SK-MEL-5 (cell line): Measurements from ENCODE around the gene LIME1. TPM values are rescaled to one million over a fixed set of nuclear protein-coding genes. Genes with fewer than 3 reads are reported as not detected.

Experiments used
- DNase-seq: peaks from one replicate; pipeline ENCODE4 v3.0.0-alpha.2; 2016; ENCODE audit warnings: low read depth, low spot score
- in situ Hi-C: cut with HindIII; loops from 2 replicates; pipeline ENCODE4 v1.10.0; 2016; ENCODE audit warnings: low sequenced_read_pairs, high pct_unique_total_duplicates, low pct_unique_long_range_greater_than_20kb
- total RNA-seq: library from RNA; depleted of rRNA; stranded (reverse); fragments of >200 nt; shearing (Covaris generic); gene quantifications from 2 replicates; pipeline ENCODE4 v1.2.3, GENCODE V29; 2014

Gene LIME1
- total RNA-seq, 1 experiment from 2014 or later, result 3.3 TPM

- in situ Hi-C loops, result no loop called here
- DNase-seq, result no peak
Measured at GRCh38 chr20:63754008-63754407, 17.5 kb downstream of the LIME1 start.

GRCh38 chr20:63755933-63756647 is 19.6 kb downstream of the LIME1 start:
- in situ Hi-C loops, result no loop called here
- DNase-seq, result no peak

- DNase-seq, result no peak
- in situ Hi-C loops, result no loop called here
Measured at GRCh38 chr20:63756648-63756991, 20.2 kb downstream of the LIME1 start.

DNA sequence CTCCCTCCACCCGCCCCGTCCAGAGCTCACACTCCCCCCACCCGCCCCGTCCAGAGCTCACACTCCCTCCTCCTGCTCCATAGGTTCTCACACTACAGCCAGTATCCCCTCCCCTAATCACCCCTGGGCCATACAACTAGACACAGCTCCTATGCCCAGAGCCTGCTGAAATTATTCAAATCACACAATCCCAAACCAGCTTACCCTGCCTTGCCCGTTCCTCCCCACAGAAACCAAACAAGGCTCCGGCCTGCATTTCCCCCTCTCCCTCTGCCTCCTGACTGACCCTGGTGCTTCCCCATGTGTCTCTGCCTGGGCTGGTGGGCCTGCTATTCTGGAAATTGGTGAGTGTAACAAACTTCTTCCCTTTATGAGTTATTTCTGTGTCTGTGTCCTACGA is 21.7 kb downstream of the LIME1 start:
- in situ Hi-C loops, result no loop called here
- DNase-seq, result no peak

- no peak for DNase-seq
Measured at GRCh38 chr20:63759377-63759901, 23.0 kb downstream of the LIME1 start.

DNA sequence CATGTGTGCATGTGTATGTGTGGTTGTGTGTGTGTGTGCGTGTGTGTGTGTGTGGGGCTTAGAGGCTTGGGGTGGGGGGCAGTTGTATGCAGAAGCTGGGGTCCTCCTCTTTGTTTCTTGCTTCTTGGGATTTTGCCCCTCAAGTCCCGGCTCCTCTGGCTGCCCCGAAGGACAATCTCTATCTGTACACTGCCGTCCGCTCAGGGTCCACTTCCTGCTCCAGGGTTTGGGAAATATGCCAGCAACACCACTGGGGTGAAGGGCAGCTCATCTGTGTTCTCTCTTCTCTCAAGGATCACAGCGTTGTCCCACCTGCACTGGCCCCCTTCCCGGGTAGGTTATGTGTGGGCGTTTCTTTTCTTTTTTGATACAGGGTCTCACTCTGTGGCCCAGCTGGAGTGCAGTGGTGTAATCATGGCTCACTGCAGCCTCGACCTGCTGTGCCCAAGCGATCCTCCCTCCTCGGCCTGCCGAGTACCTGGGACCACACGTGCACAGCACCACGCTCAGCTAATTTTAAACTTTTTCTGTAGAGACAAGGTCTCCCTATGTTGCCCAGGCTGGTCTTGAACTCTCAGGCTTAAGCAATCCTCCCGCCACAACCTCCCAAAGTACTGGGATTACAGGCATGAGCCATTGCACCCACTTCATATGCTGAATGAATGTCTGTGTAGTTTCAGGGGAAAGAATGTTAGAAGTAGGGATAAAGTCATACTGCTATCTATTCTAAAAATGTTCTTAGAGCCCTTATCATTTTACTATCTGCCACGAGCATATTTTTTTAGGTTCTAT is 28.8 kb downstream of the LIME1 start:
- no peak for DNase-seq
- in situ Hi-C loops, result no loop called here

More at GRCh38 chr20:63759377-63759901, 23.0 kb downstream of the LIME1 start:
- in situ Hi-C loops, result no loop called here

- in situ Hi-C loops, result no loop called here
Measured at GRCh38 chr20:63765902-63766301, 29.4 kb downstream of the LIME1 start.

GRCh38 chr20:63766695-63767426 is 30.4 kb downstream of the LIME1 start:
- in situ Hi-C loops, result no loop called here
- no peak for DNase-seq

More at GRCh38 chr20:63765902-63766301, 29.4 kb downstream of the LIME1 start:
- no peak for DNase-seq

GRCh38 chr20:63767456-63767855 is 31.0 kb downstream of the LIME1 start:
- in situ Hi-C loops, result no loop called here
- DNase-seq, result no peak

DNA sequence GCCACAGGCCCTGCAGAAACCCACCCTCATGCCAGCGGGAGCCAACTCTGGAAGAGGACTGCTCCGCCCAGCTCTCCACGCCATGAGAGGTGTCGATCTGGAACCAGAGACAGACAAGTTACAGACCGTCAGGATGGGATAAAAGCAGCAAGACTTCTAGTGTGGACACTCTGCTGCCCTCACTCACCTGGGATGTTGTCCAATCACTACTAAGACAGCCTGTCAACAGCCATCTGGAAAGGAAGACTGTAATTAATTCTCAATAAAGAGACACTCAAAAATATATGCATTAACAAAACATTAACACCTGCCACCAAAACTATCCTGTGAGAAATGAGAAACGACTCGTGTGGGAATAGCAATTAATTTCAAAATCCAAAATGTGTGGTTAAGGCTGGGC is 31.4 kb downstream of the LIME1 start:
- no peak for DNase-seq
- in situ Hi-C loops, result no loop called here

DNA sequence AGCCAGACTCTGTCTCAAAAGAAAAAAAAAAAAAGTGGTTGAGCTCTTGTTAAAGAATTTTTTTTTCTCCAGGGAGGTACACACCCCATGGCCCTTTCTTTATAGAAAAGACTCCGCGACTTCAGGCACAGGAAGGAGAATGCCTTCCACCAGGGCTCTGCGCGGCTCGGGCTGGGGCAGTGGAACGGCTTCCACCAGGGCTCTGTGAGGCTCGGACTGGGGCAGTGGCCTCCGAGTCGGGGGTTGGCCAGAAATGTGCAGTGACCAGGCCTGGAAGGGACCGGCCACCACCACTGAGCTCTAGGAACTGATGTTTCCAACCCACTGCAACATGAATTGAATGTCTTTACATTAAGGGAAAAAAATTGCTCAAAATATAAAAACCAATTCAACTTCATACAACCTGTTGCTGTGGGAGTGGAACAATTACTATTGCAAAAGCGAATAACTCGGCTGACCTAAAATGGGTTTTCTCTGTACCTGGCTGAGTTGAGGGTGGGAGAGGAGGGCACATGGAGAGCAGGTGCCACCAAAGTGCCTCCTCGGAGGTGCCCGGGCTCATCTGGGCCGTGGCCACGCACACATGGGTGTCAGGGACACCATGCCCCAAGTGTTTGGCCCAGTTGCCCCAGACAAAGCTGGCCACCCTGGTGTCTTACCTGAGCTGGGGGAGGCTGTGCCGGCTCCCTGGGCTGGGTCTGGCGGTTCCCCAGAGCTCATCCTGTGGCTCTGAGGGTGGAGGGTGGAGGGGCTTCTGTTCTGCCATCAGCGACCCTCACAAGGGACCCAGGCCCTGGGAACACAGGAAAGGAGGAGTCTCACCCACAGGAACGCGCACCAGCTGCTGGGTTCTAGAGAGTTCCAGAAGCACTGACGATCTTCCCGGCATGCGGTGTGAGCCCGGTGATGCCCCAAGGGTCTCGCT is 32.4 kb downstream of the LIME1 start:
- no peak for DNase-seq
- in situ Hi-C loops, result no loop called here

DNA sequence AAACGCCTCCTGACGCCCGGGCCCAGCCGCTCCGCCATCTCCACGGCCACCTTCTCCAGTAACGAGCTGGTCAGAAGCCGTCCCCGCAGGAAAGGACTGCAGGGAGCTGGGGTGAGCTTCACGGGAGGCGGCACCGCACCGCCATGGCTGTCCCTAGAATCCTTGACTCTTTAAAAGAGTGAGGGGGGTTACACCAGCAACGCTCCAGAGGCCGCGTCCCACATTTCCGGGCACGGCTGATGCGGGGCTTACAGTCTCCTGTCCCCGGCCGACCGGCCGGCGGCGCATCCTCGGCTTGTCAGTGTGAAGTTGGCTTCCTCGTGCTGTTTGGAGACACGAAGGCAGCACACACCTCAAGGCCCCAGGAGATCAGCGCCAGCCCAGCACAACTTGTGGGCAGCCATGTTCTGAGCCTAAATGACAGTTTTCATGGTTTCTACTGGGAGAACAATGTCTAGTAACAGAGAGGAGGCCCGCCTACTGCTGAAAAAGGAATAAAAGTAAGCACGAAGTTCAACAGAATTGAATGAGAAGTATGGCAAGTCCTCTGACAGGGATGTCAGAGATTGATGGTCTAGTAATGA is 33.5 kb downstream of the LIME1 start:
- DNase-seq, result no peak
- in situ Hi-C loops, result no loop called here

GRCh38 chr20:63771046-63771707 is 34.7 kb downstream of the LIME1 start:
- in situ Hi-C loops, result no loop called here
- no peak for DNase-seq

GRCh38 chr20:63772781-63773518 is 36.5 kb downstream of the LIME1 start:
- DNase-seq, result no peak

DNA sequence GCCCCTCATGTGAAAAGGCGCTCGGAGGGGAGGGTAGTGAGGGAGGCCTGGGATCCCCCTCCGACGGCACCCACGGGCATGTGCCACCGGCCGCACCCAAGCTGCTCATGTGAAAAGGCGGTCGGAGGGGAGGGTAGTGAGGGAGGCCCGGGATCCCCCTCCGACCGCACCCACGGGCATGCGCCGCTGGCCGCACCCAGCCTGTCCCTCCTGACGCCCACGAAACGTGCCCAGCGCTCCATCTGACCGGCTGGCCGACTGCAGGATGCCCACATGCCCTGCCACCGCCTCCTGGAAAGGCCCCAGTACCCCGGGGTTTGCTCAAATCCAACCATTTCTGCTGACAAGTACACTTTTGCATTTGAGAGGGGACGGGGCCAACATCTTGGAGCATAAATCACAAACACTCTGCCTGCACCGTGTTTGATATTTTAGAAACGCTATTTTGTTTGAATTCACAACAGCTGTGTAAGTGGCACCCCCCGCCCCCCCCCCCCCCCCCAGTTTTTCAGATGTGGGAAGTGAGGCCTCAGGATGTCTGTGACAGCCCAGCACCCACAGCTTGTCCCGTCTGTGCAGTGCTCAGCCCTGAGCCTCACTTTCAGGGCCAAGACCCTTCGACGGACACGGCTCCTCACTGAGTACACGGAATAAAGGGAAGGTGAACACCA is 37.2 kb downstream of the LIME1 start:
- in situ Hi-C loops, result no loop called here
- DNase-seq, result no peak

More at GRCh38 chr20:63772781-63773518, 36.5 kb downstream of the LIME1 start:
- in situ Hi-C loops, result no loop called here
